HG03064 (cell line): ENCODE data around the gene BABAM2.
"Not testable (repeated sequence)": the region's sequence is repeated elsewhere in the genome, so short reads cannot be mapped to it uniquely, and the experiment has no call there.

Experiments
- ATAC-seq: cut with Tn5 transposase; IDR thresholded peaks from one replicate; pipeline ENCODE4 v1.9.1; 2021; ENCODE audit warnings: low read depth; ENCODE audit not compliant: unreplicated experiment

Gene BABAM2

GRCh38 chr2:28362991-28363521 is 472.5 kb downstream of the BABAM2 start:
- no peak for ATAC-seq

DNA sequence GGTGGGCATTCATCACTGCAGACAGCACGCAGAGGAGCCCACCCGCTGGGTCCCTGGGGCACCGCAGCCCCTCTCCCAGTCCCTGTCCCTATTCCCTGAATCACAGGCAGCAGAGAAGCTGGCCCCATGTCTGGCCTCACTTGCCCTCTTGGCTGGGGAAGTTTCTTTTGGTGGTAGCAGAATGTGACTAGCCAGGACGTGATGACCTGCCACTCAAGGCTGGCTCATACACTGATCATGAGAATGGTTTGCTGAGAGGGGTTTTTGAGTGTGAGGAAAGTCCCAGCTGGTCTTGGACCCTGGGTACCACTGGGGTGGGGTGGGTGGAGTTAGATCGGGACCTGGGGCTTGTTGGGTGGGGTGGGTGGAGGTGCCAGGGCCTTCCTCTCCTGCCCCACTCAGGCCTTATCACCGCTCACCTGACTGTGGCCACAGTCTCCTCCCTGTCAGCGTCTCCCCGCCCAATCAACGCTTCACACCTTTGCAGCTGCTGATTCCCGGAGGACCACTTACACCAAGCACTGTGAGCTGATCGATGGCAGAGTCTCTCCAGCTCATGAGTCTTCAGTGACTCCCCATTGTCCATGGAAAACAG is 473.3 kb downstream of the BABAM2 start:
- no peak for ATAC-seq

DNA sequence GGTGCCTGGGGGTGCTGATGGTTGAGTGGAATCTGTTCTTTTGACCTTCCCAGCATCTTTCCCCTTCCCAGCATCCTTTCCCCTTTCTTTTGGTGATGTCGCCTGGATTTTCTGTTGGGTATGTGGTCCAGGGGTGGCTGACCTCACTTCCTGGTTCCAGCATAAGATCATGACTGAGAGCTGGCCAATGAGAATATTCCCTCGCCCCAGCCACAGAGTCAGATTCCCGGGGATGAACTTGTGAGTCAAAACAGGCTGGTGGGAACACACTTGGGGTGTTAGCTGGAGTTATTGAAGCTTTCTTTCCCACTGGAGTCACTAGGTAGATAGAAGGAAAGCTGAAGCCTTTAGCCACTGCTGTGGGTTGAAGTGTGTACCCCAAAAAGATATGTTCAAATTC is 474.1 kb downstream of the BABAM2 start:
- ATAC-seq: no peak

DNA sequence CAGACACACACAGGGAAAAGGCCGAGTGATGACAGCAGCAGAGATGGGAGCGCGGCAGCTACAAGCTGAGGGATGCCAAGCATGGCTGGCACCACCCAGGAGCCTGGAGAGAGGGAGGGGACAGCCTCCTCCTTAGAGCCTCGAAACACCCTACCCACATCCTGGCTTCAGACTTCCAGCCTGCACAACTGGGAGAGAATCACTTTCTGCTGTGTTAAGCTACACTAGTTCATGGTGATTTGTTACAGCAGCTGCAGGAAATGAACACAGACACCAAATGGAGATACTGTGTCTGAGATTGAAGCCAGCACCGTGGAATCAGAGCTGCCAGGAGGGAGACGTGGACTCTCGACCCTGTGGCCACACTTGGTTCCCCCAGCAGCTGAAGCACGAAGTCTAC is 474.6 kb downstream of the BABAM2 start:
- ATAC-seq: no peak

- ATAC-seq: no peak
Measured at GRCh38 chr2:28366149-28366495, 475.6 kb downstream of the BABAM2 start.

DNA sequence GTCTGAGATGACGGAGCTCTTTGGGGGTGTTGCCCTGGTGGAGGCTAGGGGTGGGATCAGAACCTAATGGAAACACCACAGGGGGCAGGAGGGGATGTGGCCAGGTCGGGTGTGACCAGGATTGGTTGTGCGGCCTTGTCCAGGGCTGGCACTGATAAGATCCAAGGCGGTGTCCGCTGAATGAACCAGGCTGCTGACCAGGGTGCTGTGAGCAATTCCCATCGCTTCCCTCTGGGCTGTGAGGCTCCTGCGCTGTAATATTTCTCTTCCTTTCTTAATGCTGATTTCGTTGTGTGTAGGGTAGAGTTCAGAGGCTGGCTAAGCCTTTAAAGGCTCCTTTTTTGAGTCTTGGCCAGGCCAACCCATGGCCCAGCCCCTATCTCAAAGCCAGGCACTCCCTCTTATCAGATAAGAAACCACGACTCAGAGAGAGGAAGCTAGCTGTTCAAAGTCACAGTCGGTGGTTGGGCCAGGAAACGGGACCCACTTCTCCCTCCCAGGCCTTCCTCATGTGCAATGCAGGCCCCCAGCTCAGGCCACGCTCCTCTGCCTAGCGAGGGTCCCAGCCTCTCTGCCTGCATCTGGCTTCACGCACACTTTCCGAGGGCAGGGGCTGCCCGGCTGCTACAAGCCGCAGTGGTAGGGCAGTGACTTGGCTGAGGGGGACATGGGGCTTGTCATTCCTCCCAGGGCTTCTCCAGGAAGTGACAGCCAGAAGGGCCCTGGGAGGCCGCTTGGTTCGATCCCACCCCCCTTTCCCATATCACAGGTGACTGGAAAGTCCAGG is 476.2 kb downstream of the BABAM2 start:
- no peak for ATAC-seq

DNA sequence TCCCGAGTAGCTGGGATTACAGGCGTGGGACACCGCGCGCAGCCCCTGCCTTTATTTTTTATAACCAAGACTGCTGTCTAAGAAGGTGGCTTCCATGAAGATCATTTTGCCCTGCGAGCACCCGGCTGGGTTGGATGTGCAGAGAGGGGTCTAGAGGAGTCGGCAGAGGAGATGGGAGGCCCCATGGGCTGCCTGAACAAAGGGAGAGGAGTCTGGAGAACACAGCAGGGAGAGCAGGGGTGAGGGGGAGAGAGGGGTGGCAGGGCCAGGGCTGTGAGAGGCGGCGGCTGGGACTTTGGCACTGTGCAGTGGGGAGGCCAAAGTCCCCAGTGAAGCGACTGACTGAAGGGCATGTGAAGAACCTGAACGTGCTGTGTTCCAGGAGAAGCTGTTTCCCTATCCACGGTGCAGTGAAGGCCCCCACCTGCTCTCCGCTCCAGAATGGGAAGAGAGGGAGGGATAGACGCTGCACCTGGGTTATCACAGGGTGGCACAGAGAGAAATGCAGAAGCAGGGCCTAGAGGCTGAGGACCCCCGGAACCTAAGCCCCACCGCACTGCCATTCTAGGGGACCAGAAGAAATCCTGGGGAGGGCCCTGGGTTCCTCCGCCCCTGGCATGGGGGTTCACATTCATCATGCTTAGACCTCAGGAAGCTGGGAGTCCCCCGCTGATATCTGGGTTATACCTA is 477.3 kb downstream of the BABAM2 start:
- ATAC-seq: no peak

DNA sequence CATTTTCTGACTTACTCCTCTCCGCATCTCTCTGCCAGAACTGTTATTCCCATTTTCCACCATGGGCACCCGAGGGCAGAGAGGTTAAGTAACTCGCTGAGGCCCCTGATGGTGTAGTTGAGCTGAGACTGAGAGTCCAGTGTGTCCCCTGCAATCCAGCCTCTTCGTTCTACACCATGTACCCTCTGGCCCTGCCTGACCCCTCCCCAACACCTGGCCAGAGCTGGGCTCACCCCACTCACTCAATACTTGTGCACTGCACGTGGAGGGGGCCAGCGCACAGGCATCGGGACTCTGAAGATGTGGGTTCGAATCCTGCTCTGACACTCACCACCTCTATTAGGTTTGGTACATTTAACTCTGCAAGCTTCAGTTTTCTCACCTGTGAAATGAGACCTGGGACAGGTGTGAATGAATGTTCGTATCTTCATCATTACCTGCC is 477.8 kb downstream of the BABAM2 start:
- no peak for ATAC-seq

GRCh38 chr2:28369358-28369757 is 478.8 kb downstream of the BABAM2 start:
- ATAC-seq: no peak

DNA sequence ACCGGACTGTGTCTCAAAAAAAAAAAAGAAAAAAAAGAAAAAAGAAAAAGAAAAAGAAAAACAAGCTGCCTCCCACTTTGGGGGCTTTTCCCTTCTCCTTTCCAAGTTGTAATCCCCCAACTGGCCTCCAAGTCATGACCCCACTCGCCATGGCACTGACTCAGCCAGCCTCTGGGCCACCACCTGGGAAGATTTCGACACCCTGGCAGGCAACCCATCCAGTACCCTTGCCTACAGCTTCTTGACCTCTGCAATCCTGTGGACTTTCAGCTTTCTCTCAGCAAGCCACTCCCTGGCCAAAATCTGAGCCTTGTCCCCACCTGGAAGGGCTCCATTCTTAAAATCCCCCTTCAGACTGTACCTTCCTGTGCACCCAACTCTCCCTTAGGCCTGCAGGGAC is 479.8 kb downstream of the BABAM2 start:
- no peak for ATAC-seq

DNA sequence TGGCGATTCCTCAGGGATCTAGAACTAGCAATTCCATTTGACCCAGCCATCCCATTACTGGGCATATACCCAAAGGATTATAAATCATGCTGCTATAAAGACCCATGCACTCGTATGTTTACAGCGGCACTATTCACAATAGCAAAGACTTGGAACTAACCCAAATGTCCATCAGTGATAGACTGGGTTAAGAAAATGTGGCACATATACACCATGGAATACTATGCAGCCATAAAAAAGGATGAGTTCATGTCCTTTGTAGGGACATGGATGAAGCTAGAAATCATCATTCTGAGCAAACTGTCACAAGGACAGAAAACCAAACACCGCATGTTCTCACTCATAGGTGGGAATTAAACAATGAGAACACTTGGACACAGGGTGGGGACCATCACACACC is 481.2 kb downstream of the BABAM2 start:
- not testable (repeated sequence) for ATAC-seq

GRCh38 chr2:28373854-28374253 is 483.3 kb downstream of the BABAM2 start:
- no peak for ATAC-seq

DNA sequence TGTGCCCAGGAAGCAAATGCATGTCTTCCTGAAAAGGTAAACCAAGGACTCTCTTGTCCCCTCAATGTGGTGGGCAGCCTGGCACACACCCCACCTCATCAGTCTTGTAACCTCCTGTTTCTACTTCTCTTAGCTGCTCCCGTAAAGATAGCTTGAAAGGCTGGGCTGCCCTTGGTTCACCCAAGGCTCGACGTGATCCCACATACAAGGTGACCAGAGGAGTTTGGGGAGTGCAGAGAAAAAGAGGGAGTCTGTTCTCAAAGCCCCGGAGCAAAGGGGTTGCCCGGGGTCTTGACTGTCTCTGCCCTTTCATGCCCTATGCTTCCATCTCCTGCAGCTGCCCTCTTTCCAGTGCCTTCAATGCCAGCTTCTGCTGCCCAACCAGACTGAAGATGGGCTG is 483.8 kb downstream of the BABAM2 start:
- ATAC-seq: no peak

DNA sequence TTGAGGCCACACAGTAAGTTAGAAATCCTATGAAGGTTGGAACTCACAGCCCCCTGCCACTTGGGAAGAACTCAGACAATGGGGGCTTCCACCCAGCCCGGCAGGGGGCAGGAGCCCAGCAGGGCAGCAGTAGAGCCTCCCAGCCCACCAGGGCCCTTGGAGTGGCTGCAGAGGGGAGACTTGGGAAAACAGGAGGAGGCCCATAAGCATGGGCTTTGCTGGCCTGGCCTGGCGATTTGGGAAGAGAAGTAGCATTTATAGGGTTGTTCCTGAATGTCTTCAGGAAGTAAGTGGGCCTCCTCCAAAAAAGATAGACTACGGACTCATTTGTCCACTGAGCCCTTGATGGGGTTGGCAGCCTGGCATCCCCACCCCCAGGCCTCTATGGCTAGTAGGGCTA is 484.7 kb downstream of the BABAM2 start:
- no peak for ATAC-seq

- no peak for ATAC-seq
Measured at GRCh38 chr2:28375742-28376631, 485.5 kb downstream of the BABAM2 start.

- ATAC-seq: no peak
Measured at GRCh38 chr2:28377195-28377816, 486.8 kb downstream of the BABAM2 start.

DNA sequence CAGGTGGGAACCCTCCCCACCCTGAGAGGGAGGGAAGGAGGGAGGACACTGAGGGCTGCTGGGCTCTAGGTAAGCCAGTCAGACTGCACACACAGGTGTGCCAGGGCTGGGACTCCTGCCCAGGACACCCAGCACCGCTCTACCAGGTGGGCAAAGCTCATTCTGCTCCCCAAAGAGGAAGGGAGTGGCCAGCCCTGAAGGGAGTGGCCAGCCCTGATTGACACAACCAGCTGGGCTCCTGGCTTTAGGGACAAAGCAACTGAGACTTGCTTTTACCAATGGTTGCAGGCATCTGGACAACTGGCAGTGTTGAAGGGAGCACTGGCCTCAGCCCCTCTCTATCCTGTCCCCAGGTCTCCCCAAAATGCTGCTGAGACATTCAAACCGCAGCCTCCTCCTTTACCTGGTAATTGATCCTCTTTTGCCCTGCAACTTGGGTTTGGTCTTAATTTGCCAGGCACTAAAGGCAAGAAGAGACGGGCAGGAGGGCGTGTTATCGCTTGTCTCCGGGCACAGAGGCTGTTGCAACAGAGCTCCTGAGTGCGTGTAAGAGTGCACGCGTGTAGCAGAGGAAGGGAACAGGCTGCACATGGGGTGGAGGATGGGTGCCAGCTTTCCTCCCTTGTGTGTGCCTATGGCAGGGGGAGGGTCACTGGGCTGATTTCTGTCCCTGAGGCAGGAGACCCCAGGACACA is 487.6 kb downstream of the BABAM2 start:
- no peak for ATAC-seq

DNA sequence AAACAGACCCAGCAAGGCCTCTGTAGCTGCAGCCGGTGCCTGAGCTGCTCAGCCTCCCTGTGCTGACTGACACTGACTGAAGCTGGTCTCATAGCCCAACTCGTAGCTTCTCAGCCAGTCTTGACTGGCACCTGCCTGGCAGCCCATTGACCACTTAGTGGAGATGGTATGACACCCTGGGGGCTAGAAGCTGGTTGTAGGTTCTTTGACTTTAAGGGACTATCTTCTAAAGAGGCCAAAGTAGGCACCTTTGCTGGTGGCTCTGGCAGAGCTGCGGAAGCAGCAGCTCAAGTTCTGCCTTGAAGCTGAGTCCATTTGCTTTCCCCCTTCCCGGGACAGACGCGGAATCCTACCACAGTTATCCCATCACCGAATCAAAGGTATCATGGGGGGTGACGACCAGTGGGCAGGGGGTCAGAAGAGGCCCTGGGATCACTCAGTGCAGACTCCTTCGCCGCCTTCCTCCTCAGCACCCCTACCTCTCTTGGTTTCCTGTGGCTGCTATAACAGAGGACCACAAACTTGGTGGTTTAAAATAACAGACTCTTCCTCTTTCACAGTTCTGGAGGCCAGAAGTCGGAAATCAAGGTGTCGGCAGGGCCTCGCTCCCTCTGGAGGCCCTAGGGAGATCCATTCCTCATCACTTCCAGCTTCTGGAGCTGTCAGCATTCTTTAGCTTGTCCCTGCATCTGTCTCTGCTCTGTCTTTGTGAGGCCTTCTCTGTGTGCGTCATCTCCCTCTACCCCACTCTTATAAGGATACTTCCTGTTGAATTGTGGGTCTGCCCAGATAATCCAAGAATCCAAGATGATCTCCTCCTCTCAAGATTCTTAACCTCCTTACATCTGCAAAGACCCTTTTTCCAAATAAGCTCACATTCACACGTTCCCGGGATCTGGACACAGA is 488.4 kb downstream of the BABAM2 start:
- ATAC-seq: no peak

DNA sequence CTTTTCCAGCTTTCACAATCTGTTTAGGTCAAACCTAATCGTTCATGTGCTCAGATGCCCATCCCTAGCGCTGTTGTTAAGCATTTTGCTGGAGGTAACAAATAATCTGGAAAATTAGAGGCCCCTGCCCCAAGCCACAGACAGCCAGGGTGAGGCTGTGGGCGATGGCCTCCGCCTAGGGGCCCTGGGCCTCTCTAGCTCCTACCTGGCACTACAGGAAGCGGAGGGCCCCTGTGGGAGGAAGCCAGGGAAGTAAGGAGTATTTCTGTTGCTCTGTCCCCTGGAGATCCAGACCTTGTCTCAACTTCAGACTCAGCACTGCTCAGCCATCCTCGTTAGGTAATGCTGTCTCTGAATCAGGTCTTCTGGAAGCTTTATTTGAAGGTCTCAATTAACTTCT is 489.7 kb downstream of the BABAM2 start:
- no peak for ATAC-seq
